Activated CD4-positive, alpha-beta T cell treated with anti-CD3 and anti-CD28 coated beads, Interleukin-2, amount 50 U/mL, for 48 hours (primary cell): Measurements from ENCODE around the gene ATG13.
"Not testable (repeated sequence)": the region's sequence is repeated elsewhere in the genome, so short reads cannot be mapped to it uniquely, and the experiment has no call there.

Experiments
- DNase-seq, 2 experiments: peaks; one replicate each; pipeline ENCODE4 v3.0.0-alpha.2; 2020

The ATG13 gene

GRCh38 chr11:46700241-46701077 is 83.1 kb downstream of the ATG13 start, which contains the start of the genes ARHGAP1 and ZNF408:
Gene ARHGAP1 (minus strand): TSS chr11:46700619. CDS start chr11:46696107, 4,512 bp downstream.
Gene ZNF408 (plus strand): TSS chr11:46701031. CDS start chr11:46701048, 17 bp downstream.
- DNase-seq = peak; percentile 99 to 100

- DNase-seq = peak in 1 of 2 experiments; percentile 15
Measured at GRCh38 chr11:46701078-46701654, 83.8 kb downstream of the ATG13 start.

GRCh38 chr11:46705070-46705688 is 87.8 kb downstream of the ATG13 start:
- no peak for DNase-seq

DNA sequence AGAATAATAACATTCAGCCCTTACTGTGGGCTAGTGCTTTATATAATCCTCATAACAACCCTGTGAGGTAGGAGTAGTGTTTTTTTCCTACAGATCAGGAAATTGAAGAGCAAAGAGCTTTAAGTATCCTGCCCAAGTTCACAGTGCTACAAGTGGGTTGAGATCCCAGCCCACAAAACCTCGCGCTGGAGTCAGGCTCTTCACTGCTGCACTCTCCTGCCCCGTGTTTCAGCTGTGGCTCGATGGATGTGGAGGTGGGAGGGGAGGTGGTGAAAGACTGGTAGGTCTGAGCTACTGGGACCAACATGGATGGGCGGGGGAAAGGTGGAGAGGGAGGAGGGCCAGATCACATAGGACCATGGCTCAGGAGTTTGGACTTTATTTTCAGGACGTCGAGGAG is 89.5 kb downstream of the ATG13 start:
- DNase-seq = no peak

- DNase-seq = not testable (repeated sequence)
Measured at GRCh38 chr11:46709351-46709750, 92.0 kb downstream of the ATG13 start.

- no peak for DNase-seq
Measured at GRCh38 chr11:46710821-46711269, 93.5 kb downstream of the ATG13 start.

- no peak for DNase-seq
Measured at GRCh38 chr11:46711303-46711702, 94.0 kb downstream of the ATG13 start.

- no peak for DNase-seq
Measured at GRCh38 chr11:46712874-46713576, 95.7 kb downstream of the ATG13 start.

DNA sequence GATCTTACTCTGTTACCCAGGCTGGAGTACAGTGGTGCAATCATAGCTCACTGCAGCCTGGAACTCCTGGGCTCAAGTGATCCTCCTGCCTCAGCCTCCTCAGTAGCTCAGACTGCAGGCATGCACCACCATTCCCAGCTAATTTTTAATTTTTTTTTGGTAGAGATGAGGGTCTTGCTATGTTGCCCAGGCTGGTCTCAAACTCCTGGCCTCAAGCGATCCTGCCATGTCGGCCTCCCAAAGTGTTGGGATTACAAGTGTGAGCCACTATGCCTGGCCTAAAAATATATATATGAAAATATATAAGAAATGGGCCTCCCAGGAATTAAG is 100.4 kb downstream of the ATG13 start:
- not testable (repeated sequence) for DNase-seq

DNA sequence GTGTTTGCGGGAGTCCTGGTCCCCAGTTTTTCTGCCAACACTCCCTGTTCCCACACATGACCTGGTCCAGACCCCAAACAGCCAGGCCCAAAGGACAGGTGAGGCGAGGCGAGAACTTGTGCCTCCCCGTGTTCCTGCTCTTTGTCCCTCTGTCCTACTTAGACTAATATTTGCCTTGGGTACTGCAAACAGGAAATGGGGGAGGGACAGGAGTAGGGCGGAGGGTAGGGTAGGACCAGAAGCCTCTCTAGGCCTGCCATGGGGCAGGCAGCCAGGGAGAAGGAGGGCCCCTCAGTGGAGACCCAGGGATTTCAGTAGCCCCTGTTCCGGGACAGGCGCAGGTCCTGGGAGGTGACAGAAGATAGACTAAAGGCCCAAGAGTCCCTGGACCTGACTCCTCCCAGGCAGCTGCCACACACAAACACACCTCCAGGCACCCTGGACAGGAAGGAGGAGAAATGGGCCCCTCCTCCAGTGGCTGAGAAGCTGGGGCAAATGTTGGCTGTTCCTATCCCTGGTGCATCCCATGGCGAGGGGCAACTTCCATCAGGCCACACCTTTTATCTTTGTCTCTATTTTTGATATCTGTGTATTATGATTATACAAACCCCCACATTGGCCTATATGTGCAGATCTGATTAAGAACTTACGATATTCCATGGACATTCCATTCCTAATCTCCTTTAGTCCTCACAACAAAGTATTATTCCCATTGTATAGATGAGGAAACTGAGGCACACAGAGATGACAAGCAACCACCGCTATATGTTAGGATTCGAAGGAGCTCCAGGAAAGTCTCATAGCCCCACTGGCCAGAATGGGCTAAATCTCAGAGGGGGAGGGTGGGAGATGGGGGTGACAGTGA is 101.0 kb downstream of the ATG13 start:
- no peak for DNase-seq

GRCh38 chr11:46719048-46719542 is 101.7 kb downstream of the ATG13 start, which contains the start of gene F2:
Gene F2 (plus strand): TSS chr11:46719213. CDS start chr11:46719236, 23 bp downstream.
- no peak for DNase-seq

GRCh38 chr11:46719543-46720218 is 102.3 kb downstream of the ATG13 start:
- no peak for DNase-seq

DNA sequence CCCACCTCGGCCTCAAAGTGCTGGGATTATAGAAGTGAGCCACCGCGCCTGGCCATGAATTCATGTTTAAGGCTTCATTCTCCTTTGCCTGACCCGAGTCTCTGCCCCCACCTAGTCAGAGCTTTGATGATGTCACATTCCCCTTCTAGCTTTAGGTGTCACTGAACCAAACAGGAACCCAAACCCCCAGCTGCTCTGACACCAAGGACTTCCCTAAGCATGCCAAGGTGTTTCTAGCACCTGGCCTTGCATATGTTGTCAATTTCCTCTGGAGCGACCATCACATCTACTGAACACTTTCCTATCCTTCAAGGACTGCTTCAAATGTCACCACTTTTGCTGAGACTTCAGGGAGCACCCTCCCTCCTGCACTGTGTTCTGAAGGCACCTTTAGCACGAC is 103.9 kb downstream of the ATG13 start:
- DNase-seq = no peak

- DNase-seq = no peak
Measured at GRCh38 chr11:46722566-46723358, 105.4 kb downstream of the ATG13 start.

DNA sequence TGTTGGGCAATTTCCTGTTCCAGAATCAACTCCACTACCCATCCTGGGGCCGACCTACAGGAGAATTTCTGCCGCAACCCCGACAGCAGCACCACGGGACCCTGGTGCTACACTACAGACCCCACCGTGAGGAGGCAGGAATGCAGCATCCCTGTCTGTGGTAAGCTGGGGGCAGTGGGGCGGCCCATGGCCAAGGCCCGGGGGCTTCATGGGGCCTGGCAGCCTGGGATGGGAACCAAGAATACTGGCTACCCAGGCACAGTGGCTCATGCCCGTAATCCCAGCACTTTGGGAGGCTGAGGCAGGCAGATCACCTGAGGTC is 106.0 kb downstream of the ATG13 start:
- no peak for DNase-seq

- DNase-seq = no peak
Measured at GRCh38 chr11:46724088-46724487, 106.7 kb downstream of the ATG13 start.
